ENCODE measurements around the gene RHBDL2. TPM values are rescaled to one million over a fixed set of nuclear protein-coding genes. Genes with fewer than 3 reads are reported as not detected.
A peak's percentile ranks its signal among the peaks of the same experiment; 100 is the strongest.
"Not testable (repeated sequence)": the region's sequence is repeated elsewhere in the genome, so short reads cannot be mapped to it uniquely, and the experiment has no call there.

Gene RHBDL2
- total and polyA plus RNA-seq, 2 of the 4 experiments (the other 2 are of a cell fraction) = 0.36 to 0.38 TPM

- H3K27me3 ChIP-seq (ENCODE audit: control insufficient read depth, insufficient read depth, low read length); H3K36me3 ChIP-seq (ENCODE audit: control insufficient read depth, insufficient read depth, low read length); H4K91ac ChIP-seq (ENCODE audit: insufficient read depth, low read depth, low read length); H3K9ac ChIP-seq (ENCODE audit: low read depth, low read length); H3K27ac ChIP-seq (ENCODE audit: insufficient read depth, low read length); H4K8ac ChIP-seq (ENCODE audit: low read depth in 2 of 2, low read length in 2 of 2); H3K14ac ChIP-seq (replicated peaks; ENCODE audit: low read depth, low read length); in situ Hi-C loops (cut with MboI; ENCODE audit: low sequenced_read_pairs); H2AK9ac ChIP-seq (replicated peaks; ENCODE audit: low read depth, low read length, poor library complexity); ATAC-seq (ENCODE audit: low read depth); H2BK5ac ChIP-seq (ENCODE audit: low read depth, low read length, poor library complexity, severe bottlenecking); POLR2A ChIA-PET (ENCODE audit: unreplicated experiment); H3K4me2 ChIP-seq (ENCODE audit: low read depth, low read length); H2AK5ac ChIP-seq (ENCODE audit: low read depth, low read length); H3K23ac ChIP-seq (ENCODE audit: low read depth, low read length); H3K4me3 ChIP-seq (ENCODE audit: insufficient read depth, low read depth, low read length); H2BK20ac ChIP-seq (ENCODE audit: low read depth, low read length); H3K56ac ChIP-seq (ENCODE audit: extremely low read depth, insufficient read depth, low read length); BruUV-seq (replicated peaks); H2BK120ac ChIP-seq (ENCODE audit: low read depth, low read length); H3K9me3 ChIP-seq (ENCODE audit: control insufficient read depth, insufficient read depth, low read length); DNase-seq; H3K9me1 ChIP-seq (ENCODE audit: insufficient read depth, low read length); H3K18ac ChIP-seq (ENCODE audit: low read depth, low read length); H3K4me1 ChIP-seq (ENCODE audit: control insufficient read depth, insufficient read depth, low read length); CTCF ChIA-PET; H3K79me1 ChIP-seq (ENCODE audit: low read depth in 1 of 2, low read length in 2 of 2); H2BK15ac ChIP-seq (ENCODE audit: low read depth, low read length); dilution Hi-C loops (cut with HindIII; ENCODE audit: low sequenced_read_pairs, unreplicated experiment); H2AFZ ChIP-seq (replicated peaks; ENCODE audit: low read length, poor library complexity); intact Hi-C loops (cut with micrococcal nuclease); H3K4ac ChIP-seq (ENCODE audit: low read depth, low read length); H4K20me1 ChIP-seq (ENCODE audit: insufficient read depth, low read length); H4K5ac ChIP-seq (ENCODE audit: low read depth, low read length): not testable (repeated sequence)
- WGBS, 2 experiments (ENCODE audit: extremely low coverage in 2 of 2, insufficient read length in 1 of 2) = 93% methylated on average over 3 of the region's 12 CpGs; no CpG with 5 or more reads in 1 of the 2 experiments
- TF ChIP-seq MAFK (IDR thresholded peaks at IDR 0.05; ENCODE audit: low read depth, low read length) = peak; percentile 17; the same call in 1 of the 2 replicates
These were observed 36.0 kb upstream of the RHBDL2 start for GRCh38 chr1:38977399-38978244.

Data from IMR-90 (cell line).